NCI-H187 (cell line): ENCODE data around the gene CD200R1L.

Source experiments
- DNase-seq, 2 experiments: peaks; one replicate each; lab custom pipeline; 2025; lab: John Stamatoyannopoulos, UW

CD200R1L gene

GRCh38 chr3:112818289-112818688 is 28.4 kb downstream of the CD200R1L start:
- DNase-seq = no peak

DNA sequence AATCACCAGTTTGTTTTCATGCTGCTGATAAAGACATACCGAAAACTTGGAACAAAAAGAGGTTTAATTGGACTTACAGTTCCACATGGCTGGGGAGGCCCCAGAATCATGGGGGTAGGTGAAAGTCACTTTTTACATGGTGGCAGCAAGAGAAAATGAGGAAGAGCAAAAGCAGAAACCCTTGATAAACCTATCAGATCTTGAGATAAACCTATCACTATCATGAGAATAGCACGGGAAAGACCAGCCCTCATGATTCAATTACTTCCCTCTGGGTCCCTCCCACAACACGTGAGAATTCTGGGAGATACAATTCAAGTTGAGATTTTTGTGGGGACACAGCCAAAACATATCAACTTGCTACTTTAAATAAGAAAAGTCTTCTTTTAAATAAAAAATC is 28.9 kb downstream of the CD200R1L start:
- DNase-seq = no peak

GRCh38 chr3:112817271-112817670 is 29.4 kb downstream of the CD200R1L start:
- no peak for DNase-seq

DNA sequence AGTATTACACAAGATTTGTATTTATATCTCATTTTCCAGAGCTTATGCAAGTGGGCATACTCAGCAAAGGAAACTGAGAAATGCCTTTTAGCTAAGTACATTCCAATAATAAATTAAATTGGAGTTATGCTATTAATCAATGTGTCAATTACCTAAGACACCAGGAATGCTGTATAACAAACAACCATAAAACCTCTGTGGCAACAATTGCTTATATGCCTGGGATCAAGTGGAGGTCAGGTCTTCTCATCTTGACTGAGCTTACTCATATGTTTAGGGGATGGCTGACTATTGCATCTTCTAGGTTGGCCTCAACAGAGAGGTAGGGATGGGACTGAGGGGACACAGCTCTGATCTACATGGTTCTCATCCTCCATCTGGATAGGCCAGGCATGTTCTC is 30.7 kb downstream of the CD200R1L start:
- no peak for DNase-seq

- no peak for DNase-seq
Observed at GRCh38 chr3:112814266-112814665, 32.4 kb downstream of the CD200R1L start.

DNA sequence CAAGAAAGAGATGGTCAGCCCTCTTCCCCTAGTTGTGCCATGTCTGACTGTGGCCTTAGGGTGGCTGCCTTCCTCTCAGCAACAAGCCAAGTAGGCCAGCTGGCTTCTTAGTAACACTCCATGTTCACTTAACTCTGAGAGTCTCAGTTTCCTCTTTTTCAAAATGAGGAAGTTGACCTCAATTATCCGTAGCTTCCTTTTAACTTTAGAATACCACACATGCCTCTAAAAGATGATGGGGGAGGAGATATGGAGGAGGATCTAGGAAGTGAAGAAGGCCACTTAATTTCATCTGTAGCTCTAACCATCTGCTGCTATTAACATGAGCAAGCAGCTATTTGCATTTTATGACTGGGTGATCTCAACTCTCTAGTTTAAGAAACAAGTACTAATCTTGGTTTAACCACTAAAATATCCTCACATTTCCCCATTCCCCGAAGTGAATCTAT is 32.9 kb downstream of the CD200R1L start:
- DNase-seq = no peak

DNA sequence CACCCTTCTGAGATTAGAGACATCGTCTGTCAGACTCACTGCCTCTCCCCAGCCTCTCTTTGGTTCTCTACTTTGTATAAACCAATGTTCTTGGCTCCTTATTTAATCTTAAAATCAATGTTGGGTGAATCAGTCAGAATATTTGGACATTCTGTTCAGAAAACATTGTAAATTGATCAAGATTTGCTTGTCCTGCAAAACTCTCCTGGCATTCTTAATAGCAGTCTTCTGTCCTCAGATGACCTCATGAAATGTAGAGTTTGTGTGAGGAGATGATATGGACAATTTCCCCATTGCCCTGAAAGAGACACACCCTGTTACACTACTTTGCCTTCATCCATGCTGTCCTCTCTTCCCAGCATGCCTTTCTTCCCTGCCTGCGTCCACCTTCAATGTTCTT is 33.6 kb downstream of the CD200R1L start:
- no peak for DNase-seq

DNA sequence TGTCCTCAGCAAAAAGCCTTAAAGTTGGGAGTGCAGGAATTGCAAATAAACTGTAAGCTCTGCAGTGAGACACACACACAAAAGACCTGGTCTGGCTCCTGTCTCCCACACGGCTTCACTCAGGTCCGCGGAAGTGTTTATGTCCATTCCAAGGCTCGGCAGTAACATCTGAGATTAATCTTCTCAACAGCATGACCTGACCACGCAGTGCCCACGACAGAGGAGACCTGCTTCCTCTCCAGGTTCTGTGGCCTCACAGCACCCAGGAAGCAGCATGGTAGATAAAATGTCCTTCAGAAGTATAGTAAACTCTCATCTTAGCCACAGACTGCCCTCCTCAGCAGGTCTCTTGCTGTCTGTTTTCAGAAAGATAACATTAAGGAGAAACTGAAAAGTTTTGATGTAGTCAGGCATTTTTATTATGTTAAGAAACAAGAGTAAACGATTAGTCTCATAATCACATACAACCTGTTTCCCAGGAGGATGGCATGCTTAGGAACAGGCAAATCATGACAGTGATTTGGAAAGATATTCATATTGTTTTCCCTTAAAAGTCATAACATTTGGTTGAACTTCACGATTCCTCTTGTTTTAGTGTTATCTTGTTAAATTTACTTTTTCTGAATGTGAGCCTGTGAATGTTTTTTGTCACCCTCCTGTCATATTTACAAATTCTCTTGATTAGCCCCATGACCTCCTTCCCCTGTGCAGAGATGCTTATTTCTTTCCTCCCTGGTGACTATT is 34.6 kb downstream of the CD200R1L start:
- no peak for DNase-seq

DNA sequence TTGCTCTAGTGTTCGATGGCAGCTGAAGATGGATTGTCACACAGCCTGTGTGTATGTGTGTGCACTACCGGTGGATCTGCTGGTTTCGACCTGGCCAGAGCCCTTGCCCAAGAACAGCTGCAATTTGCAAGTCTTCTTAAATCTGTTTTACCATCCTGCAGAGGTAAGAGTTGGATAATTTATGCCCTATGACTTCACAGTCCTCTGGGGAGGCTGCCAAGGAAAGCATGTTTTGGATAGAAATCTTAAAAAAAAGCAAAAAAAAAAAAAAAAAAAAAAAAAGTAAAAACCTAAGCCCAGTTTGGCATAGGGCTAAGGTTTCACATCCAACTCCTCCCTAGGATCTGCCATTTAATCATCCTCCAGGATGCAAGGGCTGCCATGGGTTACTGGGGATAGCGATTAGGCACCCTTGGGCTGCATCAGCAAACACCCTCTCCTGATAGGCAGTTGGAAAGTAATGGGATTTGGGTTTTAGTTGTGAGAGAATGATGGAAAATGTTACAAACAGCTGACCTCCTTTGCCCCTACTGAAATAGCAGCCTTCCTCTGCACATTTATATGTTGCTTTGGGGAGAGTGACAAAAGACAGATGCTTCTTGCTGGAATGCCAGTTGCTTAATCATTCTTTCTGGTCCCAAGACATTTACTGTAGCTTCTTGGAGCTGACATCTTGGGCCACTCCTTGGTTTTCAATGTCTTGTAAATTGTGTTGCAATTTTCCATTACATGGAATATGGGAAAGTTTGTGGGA is 35.4 kb downstream of the CD200R1L start:
- DNase-seq = no peak

DNA sequence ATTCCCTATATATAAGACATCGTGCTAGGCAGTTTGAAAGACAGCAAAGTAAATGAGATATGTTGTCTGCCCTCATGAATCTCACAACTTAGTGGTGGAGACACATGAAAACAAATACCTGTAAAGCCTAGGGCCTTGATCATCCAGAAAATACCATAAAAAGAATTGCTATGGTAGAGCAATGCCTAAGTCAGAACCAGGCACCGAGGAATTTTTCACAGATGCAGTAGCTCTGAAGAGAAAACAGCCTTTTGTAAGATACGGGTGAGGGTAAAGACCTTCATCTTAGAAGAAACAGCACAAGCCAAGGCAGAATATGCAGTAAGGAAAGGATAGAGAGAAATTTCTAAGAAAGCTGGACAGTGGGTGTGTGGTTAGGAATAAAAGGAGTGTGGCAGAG is 36.1 kb downstream of the CD200R1L start:
- no peak for DNase-seq

GRCh38 chr3:112808136-112808535 is 38.5 kb downstream of the CD200R1L start:
- DNase-seq = no peak

GRCh38 chr3:112807685-112808084 is 39.0 kb downstream of the CD200R1L start:
- DNase-seq = no peak

GRCh38 chr3:112806903-112807302 is 39.8 kb downstream of the CD200R1L start:
- DNase-seq = no peak

GRCh38 chr3:112805126-112805525 is 41.5 kb downstream of the CD200R1L start:
- DNase-seq = no peak

DNA sequence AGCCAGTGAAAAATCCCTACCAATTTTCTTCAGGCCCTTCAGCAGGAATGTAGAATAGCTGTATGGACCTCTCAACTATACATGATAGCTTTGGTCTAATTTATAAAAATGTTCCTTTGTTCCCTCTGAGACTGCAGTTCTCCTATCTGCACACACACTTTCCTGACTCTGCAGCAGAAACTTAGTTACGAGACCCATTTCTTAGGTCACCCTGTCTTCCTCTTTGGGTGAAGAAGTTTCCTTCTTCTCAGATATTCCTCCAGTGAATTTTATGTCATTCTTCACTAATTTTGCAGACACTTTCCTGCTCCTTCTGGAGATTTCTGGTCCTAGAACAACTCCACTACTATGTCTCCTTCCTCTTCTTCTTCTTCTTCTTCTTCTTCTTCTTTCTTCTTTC is 42.6 kb downstream of the CD200R1L start:
- no peak for DNase-seq

DNA sequence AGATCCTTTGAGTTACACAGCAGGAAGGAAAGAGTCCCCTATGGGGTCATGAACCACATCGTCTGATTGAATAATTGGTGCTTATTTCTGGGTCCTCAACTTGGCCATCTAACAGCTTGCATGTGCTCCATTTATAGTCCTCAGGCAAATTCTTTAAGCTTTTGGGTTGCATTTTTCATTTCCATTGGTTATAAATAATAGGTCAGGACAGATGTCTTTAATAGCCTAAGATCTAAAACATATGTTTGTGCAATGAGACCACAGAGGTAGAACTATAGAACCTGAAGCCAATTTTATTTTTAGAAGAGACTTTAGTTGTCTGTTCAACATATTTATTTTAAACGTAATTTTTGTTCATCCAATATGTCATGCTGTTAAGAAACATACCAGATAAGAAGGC is 43.2 kb downstream of the CD200R1L start:
- DNase-seq = no peak

- no peak for DNase-seq
Observed at GRCh38 chr3:112802338-112802737, 44.3 kb downstream of the CD200R1L start.

DNA sequence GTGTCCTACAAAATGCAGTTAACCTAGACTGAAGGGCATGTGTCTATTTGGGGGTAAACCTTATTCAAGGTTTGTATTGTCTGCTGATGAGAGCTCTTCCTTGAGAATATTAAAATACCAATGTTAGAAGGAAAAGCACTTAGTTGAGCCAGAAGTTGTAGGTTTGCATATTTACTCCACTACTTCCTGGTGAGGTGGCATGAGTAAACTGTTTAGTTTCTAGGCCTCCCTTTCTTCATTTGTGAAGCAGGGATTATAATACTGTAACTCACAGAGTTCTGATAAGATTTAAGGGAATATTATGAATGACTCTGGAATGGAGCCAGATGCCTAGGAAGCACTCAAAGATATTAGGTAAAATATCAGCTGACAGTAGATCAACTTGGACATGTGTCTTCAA is 46.7 kb downstream of the CD200R1L start:
- no peak for DNase-seq

DNA sequence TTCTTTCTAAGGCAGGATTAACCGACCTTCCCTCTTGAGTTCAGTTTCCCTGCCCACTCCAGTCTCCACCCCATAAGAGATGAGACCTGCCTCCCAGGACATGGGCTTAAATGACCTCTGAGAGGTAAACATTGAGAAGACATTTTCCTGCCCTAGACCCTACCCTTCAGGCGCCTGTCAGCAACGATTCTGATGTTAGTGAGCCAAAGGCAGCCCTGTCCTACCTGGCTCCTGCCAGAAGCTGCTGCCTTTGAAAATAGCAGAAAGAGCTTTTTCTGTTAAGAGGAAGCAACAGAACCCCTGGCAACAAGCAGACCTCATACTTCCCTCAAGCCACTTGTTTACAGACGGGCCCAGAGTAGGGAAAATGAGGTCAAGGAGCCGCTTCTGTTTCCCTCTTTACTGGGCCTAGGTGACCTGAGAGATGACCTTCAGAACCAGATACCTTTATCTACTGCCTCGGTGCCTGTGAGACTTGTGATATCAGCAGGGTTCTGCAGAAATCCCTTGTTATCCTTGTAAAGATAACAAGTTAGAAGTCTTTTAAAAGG is 52.0 kb downstream of the CD200R1L start:
- no peak for DNase-seq

GRCh38 chr3:112793326-112794081 is 53.2 kb downstream of the CD200R1L start:
- DNase-seq = no peak

DNA sequence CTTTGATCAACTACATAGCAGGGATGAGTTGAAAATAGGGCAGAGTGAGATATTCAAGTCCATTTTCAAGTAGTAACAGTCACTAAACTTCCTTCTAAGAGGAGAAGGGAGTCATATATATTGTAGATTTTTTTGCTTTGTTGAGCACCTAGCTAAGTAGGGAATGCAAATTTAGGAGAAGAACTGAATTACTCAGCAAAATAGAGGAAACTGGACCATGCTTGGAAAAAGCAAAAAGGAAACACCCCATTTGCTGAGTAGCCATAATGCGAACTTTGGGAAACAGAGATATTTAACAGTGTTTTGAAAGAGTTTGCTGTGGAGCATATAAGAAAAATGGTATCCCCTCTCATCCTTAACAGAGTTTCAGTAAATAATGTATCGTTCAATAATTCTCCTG is 54.9 kb downstream of the CD200R1L start:
- DNase-seq = no peak

DNA sequence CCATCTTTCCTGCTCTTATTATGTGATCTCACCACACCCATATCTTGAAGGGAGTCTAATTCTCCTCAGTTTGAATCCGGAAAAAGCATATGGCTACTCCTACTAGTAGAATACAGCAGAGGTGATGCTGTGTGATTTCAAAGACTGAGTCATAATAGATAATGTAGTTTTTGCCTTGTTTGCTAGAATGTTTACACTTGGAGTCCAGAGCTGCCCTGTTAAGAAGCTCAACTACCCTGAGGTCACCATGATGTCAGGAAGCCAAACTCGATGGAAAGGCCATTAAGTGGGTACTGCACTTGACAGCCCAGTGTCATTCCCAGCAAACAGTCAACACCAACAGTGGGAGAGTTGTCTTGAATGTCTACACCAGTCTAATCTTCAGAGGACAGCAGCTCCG is 56.9 kb downstream of the CD200R1L start:
- no peak for DNase-seq
